HFF-Myc (cell line): Measurements from ENCODE around the gene NPIPB13.
"Not testable (repeated sequence)": the region's sequence is repeated elsewhere in the genome, so short reads cannot be mapped to it uniquely, and the experiment has no call there.

Experiments used
- DNase-seq: peaks from one replicate; pipeline ENCODE4 v3.0.0-alpha.2; 2011; ENCODE audit warnings: low read depth; ENCODE audit errors: extremely low read depth
- H3K4me3 ChIP-seq: replicated peaks from 2 replicates; pipeline ENCODE4 v1.5.1; 2011; ENCODE audit warnings: low read depth, mild to moderate bottlenecking, control low read depth, low read length

NPIPB13 gene

GRCh38 chr16:30248379-30248778 is at the start of gene NPIPB13:
NPIPB13 (minus strand) TSS chr16:30248479; CDS start chr16:30245573, 2,906 bp downstream.
- not testable (repeated sequence) for DNase-seq, H3K4me3 ChIP-seq

DNA sequence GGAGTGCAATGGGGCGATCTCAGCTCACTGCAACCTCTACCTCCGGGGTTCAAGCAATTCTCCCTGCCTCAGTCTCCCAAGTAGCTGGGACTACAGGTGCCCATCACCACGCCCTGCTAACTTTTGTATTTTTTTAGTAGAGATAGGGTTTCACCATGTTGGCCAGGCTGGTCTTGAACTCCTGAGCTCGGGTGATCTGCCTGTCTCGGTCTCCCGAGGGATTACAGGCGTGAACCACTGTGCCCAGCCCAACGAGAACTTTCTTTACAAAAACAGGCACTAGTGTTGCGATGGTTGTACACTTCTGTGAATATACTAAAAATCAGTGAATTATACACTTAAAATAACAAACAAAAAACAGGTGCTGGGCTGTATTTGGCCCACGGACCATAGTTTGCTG is 34.1 kb upstream of the NPIPB13 start:
- DNase-seq, H3K4me3 ChIP-seq: not testable (repeated sequence)

GRCh38 chr16:30278523-30278922 is 30.2 kb upstream of the NPIPB13 start:
- DNase-seq, H3K4me3 ChIP-seq: not testable (repeated sequence)

GRCh38 chr16:30217082-30217481 is 31.2 kb downstream of the NPIPB13 start:
- H3K4me3 ChIP-seq, DNase-seq: not testable (repeated sequence)

GRCh38 chr16:30211414-30211813 is 36.9 kb downstream of the NPIPB13 start:
- H3K4me3 ChIP-seq, DNase-seq: not testable (repeated sequence)

GRCh38 chr16:30209032-30209431 is 39.2 kb downstream of the NPIPB13 start:
- H3K4me3 ChIP-seq, DNase-seq: not testable (repeated sequence)

DNA sequence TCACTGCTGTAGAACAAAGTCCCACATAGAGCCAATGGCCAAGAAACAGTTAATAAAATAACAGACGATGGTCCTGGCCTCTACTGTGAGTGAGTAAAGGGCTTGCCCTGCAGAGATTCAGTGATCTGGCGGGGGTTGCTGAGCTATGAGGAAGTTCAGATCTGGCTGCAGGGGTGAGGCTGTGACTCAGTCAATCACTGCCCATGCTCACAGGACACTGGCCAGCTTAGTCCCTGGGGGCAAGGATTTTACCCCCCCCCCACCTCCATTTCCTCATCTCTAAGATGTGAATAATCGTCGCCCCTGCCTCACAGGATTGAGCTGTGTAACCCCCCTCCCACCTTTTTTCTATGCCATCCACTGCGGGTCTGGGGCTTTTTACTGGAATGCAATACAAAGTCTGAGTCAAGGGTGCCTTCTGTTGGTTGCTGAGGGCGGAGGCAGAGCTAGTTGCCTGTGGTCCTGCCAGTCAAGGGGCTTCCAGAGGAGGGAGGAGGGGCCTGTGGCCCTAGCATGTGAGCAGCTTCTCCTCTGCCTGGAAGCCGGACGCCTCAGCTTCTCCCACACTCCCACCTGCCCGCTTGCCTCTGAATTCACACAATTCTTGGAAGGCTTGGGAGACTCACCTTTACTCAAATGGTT is 41.1 kb downstream of the NPIPB13 start:
- DNase-seq, H3K4me3 ChIP-seq: not testable (repeated sequence)

DNA sequence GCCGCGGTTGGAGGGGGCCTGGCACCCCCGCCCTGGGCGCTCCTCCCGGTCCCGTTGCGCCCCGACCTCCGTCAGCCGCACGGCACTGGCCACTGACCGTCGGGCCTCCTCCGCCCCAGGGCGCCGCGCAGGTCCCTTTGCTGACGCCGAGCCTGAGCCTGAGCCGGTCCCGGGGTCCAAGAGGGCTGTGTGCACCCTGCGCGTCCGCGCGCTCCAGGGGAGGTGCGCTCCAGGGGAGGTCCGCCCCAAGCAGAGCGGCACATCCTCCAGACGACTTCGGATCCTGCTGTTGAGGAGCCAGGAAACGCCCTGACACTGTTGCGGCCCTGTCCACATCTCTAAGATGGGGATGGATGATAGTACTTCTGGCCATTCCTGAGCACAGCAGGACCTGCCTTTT is 42.0 kb downstream of the NPIPB13 start:
- H3K4me3 ChIP-seq = 0 out of 2 replicates have a peak overlapping the region, but pooled peaks have one; percentile 19
- DNase-seq = not testable (repeated sequence)

DNA sequence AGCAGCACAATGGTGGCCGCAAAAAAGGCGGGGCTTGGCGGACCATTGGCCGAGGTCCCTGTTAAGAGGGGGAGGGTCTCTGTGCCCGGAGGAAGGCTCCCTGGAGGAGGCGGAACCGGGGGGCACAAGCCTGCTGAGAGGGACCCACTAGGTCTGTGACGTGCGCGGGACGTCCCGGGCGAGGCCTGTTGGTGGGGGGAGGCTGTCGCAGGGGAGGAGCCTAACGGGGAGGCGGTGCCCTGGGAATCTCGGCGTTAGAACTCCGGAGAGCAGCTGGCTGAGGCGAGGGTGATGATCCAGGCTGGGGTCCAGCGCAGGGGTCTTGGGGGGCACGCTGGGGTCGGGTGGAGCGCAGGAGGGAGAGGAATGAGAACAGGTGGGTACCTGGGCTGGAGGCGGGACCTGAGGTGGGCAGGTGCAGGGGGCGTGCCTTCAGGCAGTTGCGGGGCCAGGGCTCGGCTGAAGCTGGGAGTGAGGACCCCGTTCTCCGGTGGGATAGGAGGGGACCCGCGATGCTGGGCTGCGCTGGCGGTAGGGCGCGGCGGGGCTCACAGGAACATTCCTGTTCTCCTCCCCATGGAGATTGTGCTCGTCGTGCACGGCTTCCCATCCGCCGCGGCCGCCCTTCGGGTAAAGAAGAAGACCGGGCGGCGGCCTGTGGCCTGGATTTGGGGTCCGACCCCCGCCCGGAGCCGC is 42.6 kb downstream of the NPIPB13 start:
- DNase-seq = not testable (repeated sequence)
- H3K4me3 ChIP-seq = 0 out of 2 replicates have a peak overlapping the region, but pooled peaks have one; percentile 19

DNA sequence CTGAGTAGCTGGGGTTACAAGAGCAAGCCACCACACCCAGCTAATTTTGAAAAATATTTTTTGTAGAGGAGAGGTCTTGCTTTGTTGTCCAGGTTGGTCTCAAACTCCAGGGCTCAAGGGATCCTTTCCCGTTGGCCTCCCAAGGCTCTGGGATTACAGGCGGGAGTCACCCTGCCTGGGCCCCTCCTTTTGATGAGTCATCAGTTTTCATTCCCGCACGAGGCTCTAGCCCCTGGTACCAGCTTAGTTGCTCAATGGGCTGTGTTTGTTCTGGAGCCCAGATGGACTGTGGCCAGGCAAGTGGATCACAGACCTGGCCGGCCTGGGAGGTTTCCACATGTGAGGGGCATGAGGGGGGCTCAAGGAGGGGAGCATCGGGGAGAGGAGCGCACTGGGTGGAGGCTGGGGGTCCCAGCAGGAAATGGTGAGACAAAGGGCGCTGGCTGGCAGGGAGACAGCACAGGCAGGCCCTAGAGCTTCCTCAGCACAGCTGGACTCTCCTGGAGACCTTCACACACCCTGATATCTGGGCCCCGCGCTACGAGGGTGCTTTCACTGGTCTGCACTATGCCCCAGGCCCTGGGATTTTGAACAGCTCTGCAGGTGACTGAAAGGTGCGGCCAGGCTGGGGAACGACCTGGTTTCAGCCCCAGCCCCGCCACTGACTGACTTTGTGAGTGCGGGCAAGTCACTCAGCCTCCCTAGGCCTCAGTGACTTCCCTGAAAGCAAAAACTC is 48.5 kb downstream of the NPIPB13 start:
- not testable (repeated sequence) for H3K4me3 ChIP-seq, DNase-seq

DNA sequence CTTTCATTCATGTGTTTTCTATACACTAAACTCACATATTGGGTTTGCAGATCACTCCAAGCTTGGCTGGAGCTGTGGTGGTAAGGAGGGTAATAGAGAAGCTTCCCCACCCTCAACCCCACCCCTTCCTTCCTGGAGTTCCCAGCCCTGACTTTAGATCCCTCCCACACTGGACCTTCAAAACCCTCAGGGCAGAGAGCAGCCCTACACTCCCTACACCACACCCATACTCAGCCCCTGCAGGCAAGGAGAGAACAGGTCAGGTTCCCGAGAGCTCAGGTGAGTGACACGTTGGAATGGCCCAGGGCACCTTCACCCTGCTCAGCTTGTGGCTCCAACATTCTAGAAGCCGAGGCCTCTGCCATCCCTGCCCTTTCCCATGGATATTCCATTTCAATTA is 49.2 kb downstream of the NPIPB13 start, which contains the start of gene SULT1A3:
TSS of gene SULT1A3 (plus strand) at position 207 of the 400 bp plus-strand sequence. CDS start 1,474 bp downstream, outside the sequence.
- DNase-seq, H3K4me3 ChIP-seq: not testable (repeated sequence)
